Naive B cell (primary cell): Measurements from ENCODE around the gene LIX1L. TPM values are rescaled to one million over a fixed set of nuclear protein-coding genes. Genes with fewer than 3 reads are reported as not detected.

Experiments used
- ATAC-seq, 2 donors: fragments of 150-1000 bp; cut with Tn5 transposase; 2 replicates each; pipeline ENCODE4 v1.10.0; 2021; ENCODE audit warnings: low read depth in 2 of 2, mild to moderate bottlenecking in 2 of 2, moderate library complexity in 2 of 2
- DNase-seq: peaks from one replicate; pipeline ENCODE4 v3.0.0; 2022
- H3K27ac Mint-ChIP-seq, 6 donors: one replicate each; pipeline ENCODE4 v1.8.0; 2020 to 2022; ENCODE audit warnings: mild to moderate bottlenecking in 6 of 6, mixed read lengths in 6 of 6, moderate library complexity in 5 of 6, inconsistent platforms in 2 of 6
- H3K27me3 Mint-ChIP-seq, 3 donors: one replicate each; pipeline ENCODE4 v1.8.0; 2021 to 2022; ENCODE audit warnings: mixed read lengths in 3 of 3, mild to moderate bottlenecking in 1 of 3
- H3K36me3 Mint-ChIP-seq, 2 donors: one replicate each; pipeline ENCODE4 v1.8.0; 2020 to 2022; ENCODE audit warnings: mixed read lengths in 2 of 2, inconsistent platforms in 1 of 2, mild to moderate bottlenecking in 1 of 2
- H3K4me1 Mint-ChIP-seq, 3 donors: one replicate each; pipeline ENCODE4 v1.8.0; 2020 to 2022; ENCODE audit warnings: mixed read lengths in 3 of 3, inconsistent platforms in 1 of 3, mild to moderate bottlenecking in 1 of 3, moderate library complexity in 1 of 3
- H3K4me3 Mint-ChIP-seq, 8 donors: one replicate each; pipeline ENCODE4 v1.8.0; 2020 to 2022; ENCODE audit warnings: mild to moderate bottlenecking in 8 of 8, mixed read lengths in 8 of 8, moderate library complexity in 8 of 8, inconsistent platforms in 2 of 8
- H3K9me3 Mint-ChIP-seq, 7 donors: one replicate each; pipeline ENCODE4 v1.8.0; 2020 to 2022; ENCODE audit warnings: mixed read lengths in 7 of 7, mild to moderate bottlenecking in 5 of 7, inconsistent platforms in 2 of 7, moderate library complexity in 1 of 7
- polyA plus RNA-seq, 6 donors: library from polyadenylated mRNA; unstranded; fragments of 300-500 nt; fragmentation: Illumina TruSeq; gene quantifications; one replicate each; pipeline ENCODE4 v1.2.3, GENCODE V29; 2021; ENCODE audit warnings: low read depth in 6 of 6

Gene LIX1L
- polyA plus RNA-seq, 6 donors from 2014 or later: 10.6 to 14.2 (median 12.7) TPM

- H3K9me3 Mint-ChIP-seq: no peaks in the 10 kb centered on the region
- peak overlapping the region; percentile 49 to 93 (median 80) for H3K4me3 Mint-ChIP-seq
- ATAC-seq (no peak), DNase-seq (no peak)
- peaks cover 15 to 23% (median 18%) of the 10 kb centered on the region in 3 donors for H3K4me1 Mint-ChIP-seq
- H3K36me3 Mint-ChIP-seq: no peaks in the 10 kb centered on the region
- H3K27ac Mint-ChIP-seq: peak overlapping the region in 1 of 6 donors; percentile 57
- peaks cover 6 to 22% (median 20%) of the 10 kb centered on the region in 3 donors for H3K27me3 Mint-ChIP-seq
Measured at GRCh38 chr1:145886816-145887215, 71.0 kb downstream of the LIX1L start.

- DNase-seq: no peak
- no peaks in the 10 kb centered on the region for H3K9me3 Mint-ChIP-seq
- H3K4me1 Mint-ChIP-seq: peaks cover 15 to 23% (median 18%) of the 10 kb centered on the region in 3 donors
- peaks cover 6 to 22% (median 20%) of the 10 kb centered on the region in 3 donors for H3K27me3 Mint-ChIP-seq
- H3K4me3 Mint-ChIP-seq: peak overlapping the region; percentile 70 to 93 (median 86)
- H3K36me3 Mint-ChIP-seq: no peaks in the 10 kb centered on the region
- peak overlapping the region in 2 of 6 donors; percentile 15 to 67 for H3K27ac Mint-ChIP-seq
- ATAC-seq: no peak
Measured at GRCh38 chr1:145886390-145886789, 71.4 kb downstream of the LIX1L start.

- peak; percentile 87 for DNase-seq
- peaks cover 15 to 23% (median 18%) of the 10 kb centered on the region in 3 donors for H3K4me1 Mint-ChIP-seq
- H3K27me3 Mint-ChIP-seq: peaks cover 6 to 22% (median 20%) of the 10 kb centered on the region in 3 donors
- H3K9me3 Mint-ChIP-seq: no peaks in the 10 kb centered on the region
- no peaks in the 10 kb centered on the region for H3K36me3 Mint-ChIP-seq
- H3K27ac Mint-ChIP-seq: peak within 1 kb of the TSS in 2 of 6 donors; percentile 47 to 67
- peak; percentile 98 to 99 for ATAC-seq
- H3K4me3 Mint-ChIP-seq: peak within 1 kb of the TSS; percentile 70 to 93 (median 86)
Measured at GRCh38 chr1:145885738-145886287, 72.0 kb downstream of the LIX1L start, which contains the start of gene ANKRD35. ANKRD35 (minus strand) TSS chr1:145885866; CDS start chr1:145885758, 108 bp downstream.

GRCh38 chr1:145884675-145885074 lies 73.1 kb downstream of the LIX1L start:
- ATAC-seq (no peak), DNase-seq (no peak)
- Mint-ChIP-seq H3K36me3 (no peaks in the 10 kb centered on the region), H3K9me3 (no peaks in the 10 kb centered on the region), H3K27me3 (peaks cover 6 to 22% (median 20%) of the 10 kb centered on the region in 3 donors), H3K4me1 (peaks cover 15 to 23% (median 18%) of the 10 kb centered on the region in 3 donors), H3K4me3 (peak overlapping the region in 7 of 8 donors; percentile 70 to 89 (median 84)), H3K27ac (no peak overlapping the region)

Other genes with a start within 250 kb of the LIX1L start
- gene CD160, start 238.5 kb downstream of the LIX1L start, polyA plus RNA-seq: under 1 TPM in 5 of 6 donors, not detected in 1; 0.24 to 0.86 (median 0.51) TPM
- gene RNF115, start 133.9 kb downstream of the LIX1L start, polyA plus RNA-seq: 1 to 10 TPM; 4.0 to 6.8 (median 4.6) TPM
- 100 to 1,000 TPM in 1 of 6 donors, 10 to 100 TPM in 5; 47.6 to 114 (median 63.3) TPM for gene POLR3C, start 133.8 kb downstream of the LIX1L start, polyA plus RNA-seq
- 1 to 10 TPM in 5 of 6 donors, under 1 TPM in 1; 0.26 to 5.9 (median 2.9) TPM for gene NUDT17, start 112.4 kb downstream of the LIX1L start, polyA plus RNA-seq
- 10 to 100 TPM in 3 of 6 donors, 1 to 10 TPM in 3; 9.2 to 17.0 (median 10.9) TPM for gene PIAS3, start 98.9 kb downstream of the LIX1L start, polyA plus RNA-seq
- gene ANKRD35, start 72.2 kb downstream of the LIX1L start, polyA plus RNA-seq: not detected
- under 1 TPM in 1 of 6 donors, not detected in 5; 0.20 TPM for gene ITGA10, start 48.0 kb downstream of the LIX1L start, polyA plus RNA-seq
- 10 to 100 TPM; 37.9 to 50.8 (median 49.6) TPM for gene PEX11B, start 39.3 kb downstream of the LIX1L start, polyA plus RNA-seq
- 100 to 1,000 TPM; 140 to 220 (median 158) TPM for gene RBM8A, start 30.5 kb downstream of the LIX1L start, polyA plus RNA-seq
- under 1 TPM in 2 of 6 donors, not detected in 4; 0.15 to 0.27 TPM for gene ANKRD34A, start 6.6 kb upstream of the LIX1L start, polyA plus RNA-seq
- gene POLR3GL, start 6.7 kb upstream of the LIX1L start, polyA plus RNA-seq: 100 to 1,000 TPM in 1 of 6 donors, 10 to 100 TPM in 5; 79.5 to 202 (median 91.7) TPM
- 1,000 to 10,000 TPM; 2,524 to 6,933 (median 5,735) TPM for gene TXNIP, start 38.6 kb upstream of the LIX1L start, polyA plus RNA-seq
- not detected for gene HJV, start 63.7 kb upstream of the LIX1L start, polyA plus RNA-seq
- under 1 TPM; 0.20 to 0.62 (median 0.23) TPM for gene NBPF10, start 186.8 kb upstream of the LIX1L start, polyA plus RNA-seq